Mesendoderm (in vitro differentiated cells): Measurements from ENCODE around the gene HMGCLL1.

Source experiments
- DNase-seq: peaks from one replicate; pipeline ENCODE4 v3.0.0; 2013
- H2AK5ac ChIP-seq: 2 replicates; pipeline ENCODE4 v1.6.1; 2013; ENCODE audit warnings: low read length, inconsistent platforms
- H2BK120ac ChIP-seq: 2 replicates; pipeline ENCODE4 v1.6.1; 2013; ENCODE audit warnings: low read depth, mild to moderate bottlenecking, low read length, moderate library complexity, mixed read lengths
- H2BK15ac ChIP-seq: replicated peaks from 2 replicates; pipeline ENCODE4 v1.6.1; 2013; ENCODE audit warnings: low read depth, mild to moderate bottlenecking, moderate library complexity
- H2BK5ac ChIP-seq: 2 replicates; pipeline ENCODE4 v1.6.1; 2013; ENCODE audit warnings: low read length, inconsistent platforms
- H3K18ac ChIP-seq: 2 replicates; pipeline ENCODE4 v1.6.1; 2013; ENCODE audit warnings: mild to moderate bottlenecking, low read length, mixed read lengths
- H3K23ac ChIP-seq: one replicate; pipeline ENCODE4 v1.6.1; 2013; ENCODE audit warnings: low read length
- H3K27ac ChIP-seq: 2 replicates; pipeline ENCODE4 v1.5.1; 2013; ENCODE audit warnings: low read depth, mild to moderate bottlenecking, inconsistent platforms, low read length, moderate library complexity
- H3K27me3 ChIP-seq: 2 replicates; pipeline ENCODE4 v1.6.1; 2013; ENCODE audit warnings: low read length, control low read depth, mild to moderate bottlenecking, inconsistent platforms; ENCODE audit not compliant: insufficient read depth, poor library complexity
- H3K36me3 ChIP-seq: 2 replicates; pipeline ENCODE4 v1.6.1; 2013; ENCODE audit warnings: low read length, inconsistent platforms; ENCODE audit not compliant: control insufficient read depth, insufficient read depth
- H3K4ac ChIP-seq: one replicate; pipeline ENCODE4 v1.6.1; 2013; ENCODE audit warnings: low read depth, mild to moderate bottlenecking, low read length, moderate library complexity
- H3K4me1 ChIP-seq: 2 replicates; pipeline ENCODE4 v1.6.1; 2013; ENCODE audit warnings: low read depth, low read length, inconsistent platforms; ENCODE audit not compliant: control insufficient read depth
- H3K4me2 ChIP-seq: 2 replicates; pipeline ENCODE4 v1.6.1; 2013; ENCODE audit warnings: low read length
- H3K4me3 ChIP-seq: 2 replicates; pipeline ENCODE4 v1.5.1; 2013; ENCODE audit warnings: mild to moderate bottlenecking, low read length
- H3K56ac ChIP-seq: one replicate; pipeline ENCODE4 v1.6.1; 2013; ENCODE audit warnings: low read length
- H3K79me1 ChIP-seq: 2 replicates; pipeline ENCODE4 v1.6.1; 2013; ENCODE audit warnings: low read length, inconsistent platforms
- H3K79me2 ChIP-seq: 2 replicates; pipeline ENCODE4 v1.6.1; 2013; ENCODE audit warnings: mild to moderate bottlenecking, low read length; ENCODE audit not compliant: control insufficient read depth, insufficient read depth
- H3K9ac ChIP-seq: 2 replicates; pipeline ENCODE4 v1.6.1; 2013; ENCODE audit warnings: low read length, inconsistent platforms
- H4K5ac ChIP-seq: one replicate; pipeline ENCODE4 v1.6.1; 2013; ENCODE audit warnings: low read length
- H4K8ac ChIP-seq: one replicate; pipeline ENCODE4 v1.6.1; 2013; ENCODE audit warnings: low read depth, mild to moderate bottlenecking, control low read depth, low read length, moderate library complexity
- WGBS: extraction: QIAGEN DNeasy Blood & Tissue Kit; methylation state at CpG from one replicate; pipeline ENCODE4 v1.1.7; 2013; ENCODE audit warnings: low lambda C conversion rate, missing lambda C conversion rate; ENCODE audit not compliant: insufficient coverage; ENCODE audit errors: extremely low coverage; 5-methylcytosine and 5-hydroxymethylcytosine counted together

The HMGCLL1 gene

DNA sequence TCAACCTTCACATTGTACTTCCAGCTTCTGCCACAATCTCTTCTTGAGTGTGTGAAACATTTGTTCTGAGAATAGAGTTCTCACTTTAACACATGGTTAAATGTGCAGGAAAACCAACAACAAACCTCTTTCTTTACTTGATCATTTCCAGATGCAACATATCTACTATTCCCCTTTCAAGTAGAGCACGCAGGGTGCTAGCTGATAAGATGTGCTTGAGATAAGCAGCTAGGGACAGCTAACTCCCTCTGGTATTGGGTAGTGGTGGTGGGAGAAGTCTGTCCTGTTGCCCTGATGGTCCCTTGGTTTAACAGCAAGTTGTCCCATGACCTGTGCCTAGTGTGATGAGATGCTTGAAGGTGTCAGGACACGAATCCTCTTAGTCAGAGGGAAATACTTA, 15.4 kb upstream of the HMGCLL1 start:
- no peak overlapping the region for H2BK5ac ChIP-seq
- no peak overlapping the region for H2BK120ac ChIP-seq
- H3K27me3 ChIP-seq = no peaks in the 10 kb centered on the region
- no peak overlapping the region for H4K5ac ChIP-seq
- H3K27ac ChIP-seq = no peak overlapping the region
- no peak overlapping the region for H2AK5ac ChIP-seq
- no peak overlapping the region for H3K56ac ChIP-seq
- H3K23ac ChIP-seq = no peak overlapping the region
- no peak overlapping the region for H3K4me3 ChIP-seq
- H2BK15ac ChIP-seq = no peak overlapping the region
- peak; percentile 89 for DNase-seq
- no peaks in the 10 kb centered on the region for H3K79me1 ChIP-seq
- no CpG with 5 or more reads among the region's 2 CpGs for WGBS
- H3K79me2 ChIP-seq = no peaks in the 10 kb centered on the region
- H3K4me1 ChIP-seq = peaks cover 2% of the 10 kb centered on the region
- no peak overlapping the region for H3K4ac ChIP-seq
- no peak overlapping the region for H3K18ac ChIP-seq
- no peak overlapping the region for H3K4me2 ChIP-seq
- H4K8ac ChIP-seq = no peak overlapping the region
- no peak overlapping the region for H3K9ac ChIP-seq
- H3K36me3 ChIP-seq = no peaks in the 10 kb centered on the region

DNA sequence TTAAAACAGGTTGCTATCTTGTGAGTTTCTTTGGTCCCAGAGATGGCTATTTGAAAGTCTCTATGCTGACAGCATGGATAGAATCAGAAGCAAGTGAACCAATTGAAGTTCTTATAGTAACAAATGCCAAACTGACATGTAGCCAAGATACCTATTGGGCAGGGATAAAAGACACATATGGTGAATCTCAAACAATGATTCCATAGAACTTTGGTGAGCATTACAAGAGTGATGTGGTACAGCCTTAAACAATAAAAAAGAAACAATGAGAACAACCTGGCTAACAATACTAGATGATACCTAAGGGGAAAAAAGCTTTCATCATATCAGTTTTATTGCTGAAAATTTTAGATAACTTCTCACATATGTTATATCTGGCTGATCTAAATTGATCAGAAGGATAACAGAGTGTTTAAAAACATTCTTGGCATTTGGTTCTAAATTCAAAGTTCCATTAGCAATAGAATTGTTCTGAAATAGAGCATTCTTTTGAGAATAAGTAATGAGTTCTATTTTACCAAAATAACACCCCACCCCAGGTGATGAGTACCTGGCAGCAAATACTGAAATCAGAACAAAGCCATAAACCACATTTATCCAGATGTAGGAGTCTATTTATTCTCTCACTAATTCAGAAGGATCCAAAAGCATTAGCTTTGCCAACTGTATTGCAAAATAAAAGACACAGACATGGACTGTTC, 5.8 kb upstream of the HMGCLL1 start:
- no peak overlapping the region for H2BK15ac ChIP-seq
- H2BK120ac ChIP-seq = no peak overlapping the region
- H3K4me1 ChIP-seq = no peaks in the 10 kb centered on the region
- H4K8ac ChIP-seq = no peak overlapping the region
- H2AK5ac ChIP-seq = no peak overlapping the region
- H3K79me2 ChIP-seq = no peaks in the 10 kb centered on the region
- H3K23ac ChIP-seq = no peak overlapping the region
- no peaks in the 10 kb centered on the region for H3K36me3 ChIP-seq
- no peaks in the 10 kb centered on the region for H3K79me1 ChIP-seq
- no peak overlapping the region for H3K4ac ChIP-seq
- no peak for DNase-seq
- no peak overlapping the region for H3K18ac ChIP-seq
- no peak overlapping the region for H3K4me3 ChIP-seq
- H3K27ac ChIP-seq = no peak overlapping the region
- H4K5ac ChIP-seq = no peak overlapping the region
- H3K9ac ChIP-seq = no peak overlapping the region
- H3K27me3 ChIP-seq = no peaks in the 10 kb centered on the region
- no peak overlapping the region for H2BK5ac ChIP-seq
- no peak overlapping the region for H3K56ac ChIP-seq
- H3K4me2 ChIP-seq = no peak overlapping the region

DNA sequence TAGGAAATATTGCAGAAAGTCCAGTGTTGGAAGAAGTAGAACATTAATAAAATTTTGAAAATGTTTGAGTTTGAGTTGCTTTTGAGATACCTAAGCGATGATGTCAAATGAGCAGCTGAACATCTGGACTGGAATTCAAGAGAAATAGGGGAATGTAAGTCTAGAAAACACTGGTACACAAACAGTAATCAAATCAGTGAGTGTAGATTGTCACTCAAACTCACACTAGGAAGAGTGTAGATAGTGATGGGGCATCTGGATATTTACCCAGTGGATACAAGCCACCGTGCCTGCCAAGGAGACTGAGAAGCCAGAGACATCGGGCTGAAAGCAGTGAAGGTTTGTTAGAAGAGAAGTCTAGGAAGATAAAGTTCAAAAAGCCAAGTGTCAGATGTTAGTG, 2.2 kb downstream of the HMGCLL1 start:
- H3K27me3 ChIP-seq = no peaks in the 10 kb centered on the region
- no CpG with 5 or more reads among the region's 3 CpGs for WGBS

DNA sequence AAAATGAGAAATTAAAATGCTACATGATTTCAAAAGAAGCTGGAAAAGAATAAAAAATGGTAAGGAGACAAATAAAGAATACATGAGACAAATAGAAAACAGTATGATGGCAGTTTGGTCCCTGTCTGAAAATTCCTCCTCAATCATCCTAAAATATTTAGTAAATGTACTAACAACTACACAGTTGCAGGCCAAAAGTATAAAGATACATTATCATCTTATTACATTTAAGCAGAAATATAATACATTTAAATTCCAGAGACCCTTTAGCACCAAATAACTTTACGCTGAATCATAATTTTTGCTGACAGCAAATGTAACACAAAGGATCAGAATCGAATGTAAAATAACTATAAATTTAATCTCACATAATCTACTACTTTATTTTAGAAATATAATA, 4.4 kb downstream of the HMGCLL1 start:
- Histone ChIP-seq H3K27me3 (no peaks in the 10 kb centered on the region), H2BK120ac (no peak overlapping the region), H3K18ac (no peak overlapping the region), H3K4me1 (no peaks in the 10 kb centered on the region), H3K23ac (no peak overlapping the region), H3K4me3 (no peak overlapping the region), H4K5ac (no peak overlapping the region), H3K56ac (no peak overlapping the region), H2BK15ac (no peak overlapping the region), H3K79me1 (no peaks in the 10 kb centered on the region), H3K9ac (no peak overlapping the region), H2AK5ac (no peak overlapping the region), H4K8ac (no peak overlapping the region), H3K36me3 (no peaks in the 10 kb centered on the region), H3K27ac (no peak overlapping the region), H3K79me2 (no peaks in the 10 kb centered on the region), H2BK5ac (no peak overlapping the region), H3K4ac (no peak overlapping the region), H3K4me2 (no peak overlapping the region)
- no CpG with 5 or more reads among the region's 2 CpGs for WGBS
- no peak for DNase-seq

More for the DNA sequence above, 2.2 kb downstream of the HMGCLL1 start:
- Histone ChIP-seq H2BK15ac (no peak overlapping the region), H3K18ac (no peak overlapping the region), H4K8ac (no peak overlapping the region), H3K79me2 (no peaks in the 10 kb centered on the region), H3K23ac (no peak overlapping the region), H3K9ac (no peak overlapping the region), H3K4me2 (no peak overlapping the region), H3K4me3 (no peak overlapping the region), H2AK5ac (no peak overlapping the region), H3K4ac (no peak overlapping the region), H3K36me3 (no peaks in the 10 kb centered on the region), H3K4me1 (no peaks in the 10 kb centered on the region), H2BK120ac (no peak overlapping the region), H3K79me1 (no peaks in the 10 kb centered on the region), H4K5ac (no peak overlapping the region), H3K27ac (no peak overlapping the region), H3K56ac (no peak overlapping the region), H2BK5ac (no peak overlapping the region)
- no peak for DNase-seq

DNA sequence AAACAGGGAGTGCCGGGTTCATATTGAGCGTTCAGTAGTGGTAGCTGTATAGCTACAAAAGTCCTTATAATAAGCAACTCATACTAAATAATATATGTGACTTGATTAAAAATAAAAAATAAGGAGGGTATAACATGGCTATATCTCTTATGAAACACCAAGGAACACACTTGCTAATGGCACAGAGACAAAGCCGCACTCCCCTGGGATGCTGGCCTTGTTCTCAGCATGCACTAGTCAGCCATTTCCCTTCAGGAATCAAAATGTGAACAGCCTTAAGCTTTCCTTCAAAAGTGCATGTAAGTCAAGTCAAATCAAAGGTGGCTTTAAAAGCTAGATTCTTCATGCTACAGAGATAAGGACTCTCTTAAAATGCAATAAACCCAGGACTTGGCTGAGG, 9.4 kb downstream of the HMGCLL1 start:
- no peak overlapping the region for H2BK15ac ChIP-seq
- H3K27me3 ChIP-seq = no peaks in the 10 kb centered on the region
- H3K56ac ChIP-seq = no peak overlapping the region
- no peak overlapping the region for H4K8ac ChIP-seq
- H3K9ac ChIP-seq = no peak overlapping the region
- no peaks in the 10 kb centered on the region for H3K79me2 ChIP-seq
- no peaks in the 10 kb centered on the region for H3K36me3 ChIP-seq
- no peak overlapping the region for H2AK5ac ChIP-seq
- H2BK120ac ChIP-seq = no peak overlapping the region
- WGBS = no CpG with 5 or more reads among the region's 3 CpGs
- no peak overlapping the region for H3K18ac ChIP-seq
- DNase-seq = no peak
- no peaks in the 10 kb centered on the region for H3K4me1 ChIP-seq
- H3K4me3 ChIP-seq = no peak overlapping the region
- no peak overlapping the region for H3K27ac ChIP-seq
- no peak overlapping the region for H3K23ac ChIP-seq
- no peak overlapping the region for H3K4me2 ChIP-seq
- no peaks in the 10 kb centered on the region for H3K79me1 ChIP-seq
- H2BK5ac ChIP-seq = no peak overlapping the region
- H3K4ac ChIP-seq = no peak overlapping the region
- H4K5ac ChIP-seq = no peak overlapping the region

DNA sequence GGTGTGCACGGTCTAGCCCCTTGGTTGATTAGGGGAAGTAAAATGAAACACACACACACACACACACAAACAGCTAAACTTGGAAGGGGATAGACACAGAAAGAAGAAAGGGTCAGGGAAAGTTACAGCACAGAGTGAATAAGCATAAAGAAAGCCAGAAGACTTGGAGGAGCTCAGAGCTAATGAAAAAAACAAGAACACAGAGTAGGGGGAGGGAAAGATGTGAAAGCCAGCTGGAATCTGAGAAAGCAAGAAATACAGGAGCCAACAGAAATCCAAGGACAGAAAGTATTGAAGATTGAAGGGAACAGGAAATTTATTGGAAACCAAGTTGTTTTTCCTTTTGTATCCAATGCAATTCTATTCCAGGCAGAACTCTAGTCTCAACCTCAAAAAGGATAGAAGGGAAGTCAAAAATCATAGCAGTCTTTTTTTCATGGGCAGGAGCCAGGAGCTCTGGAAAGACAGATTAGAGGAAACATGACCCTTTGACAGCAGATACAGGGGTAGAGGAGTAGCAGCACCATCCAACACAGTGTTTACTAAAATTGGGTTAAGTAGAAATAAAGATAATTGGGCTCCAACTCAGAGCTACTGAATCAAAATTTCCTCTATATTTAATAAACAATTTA, 10.1 kb downstream of the HMGCLL1 start:
- H3K4me1 ChIP-seq = no peaks in the 10 kb centered on the region
- DNase-seq = no peak
- no CpG with 5 or more reads among the region's 1 CpG for WGBS

More for the DNA sequence above, 10.1 kb downstream of the HMGCLL1 start:
- no peak overlapping the region for H3K4me2 ChIP-seq
- no peak overlapping the region for H3K56ac ChIP-seq
- no peak overlapping the region for H3K23ac ChIP-seq
- H3K36me3 ChIP-seq = no peaks in the 10 kb centered on the region
- no peak overlapping the region for H3K4me3 ChIP-seq
- no peak overlapping the region for H2BK15ac ChIP-seq
- H3K27ac ChIP-seq = no peak overlapping the region
- H2AK5ac ChIP-seq = no peak overlapping the region
- no peak overlapping the region for H3K4ac ChIP-seq
- H3K79me2 ChIP-seq = no peaks in the 10 kb centered on the region
- H2BK5ac ChIP-seq = no peak overlapping the region
- no peaks in the 10 kb centered on the region for H3K27me3 ChIP-seq
- H3K18ac ChIP-seq = no peak overlapping the region
- H2BK120ac ChIP-seq = no peak overlapping the region
- H3K79me1 ChIP-seq = no peaks in the 10 kb centered on the region
- H4K8ac ChIP-seq = no peak overlapping the region
- H4K5ac ChIP-seq = no peak overlapping the region
- no peak overlapping the region for H3K9ac ChIP-seq
